IMR-90 (cell line): Measurements from ENCODE around the gene SV2A. TPM values are rescaled to one million over a fixed set of nuclear protein-coding genes. Genes with fewer than 3 reads are reported as not detected.

Source experiments
- ATAC-seq: fragments of 200-7000 bp; cut with Tn5 transposase; 2 replicates; pipeline ENCODE4 v1.9.1; 2020; ENCODE audit warnings: low read depth, mild to moderate bottlenecking, moderate library complexity
- BruUV-seq: library from RNA; stranded (reverse); fragments of 400-500 nt; replicated peaks from 2 replicates; lab custom pipeline; 2021; lab: Mats Ljungman, UMichigan
- CTCF ChIA-PET: fragments of 300-600 bp; formaldehyde crosslinking; extraction: SDS; loops from one replicate; lab custom pipeline; 2021; ENCODE audit warnings: antibody characterized with exemption; lab: Yijun Ruan, JAX
- POLR2A ChIA-PET: fragments of 300-600 bp; sonication (Branson Sonifier 250); formaldehyde crosslinking; loops from one replicate; lab custom pipeline; 2022; ENCODE audit warnings: antibody characterized with exemption; ENCODE audit not compliant: unreplicated experiment; lab: Charles Lee
- DNase-seq: peaks from one replicate; pipeline ENCODE4 v3.0.0; 2013
- H2AFZ ChIP-seq: replicated peaks from 2 replicates; pipeline ENCODE3; 2013; ENCODE audit warnings: low read length, mild to moderate bottlenecking; ENCODE audit not compliant: poor library complexity
- H2AK5ac ChIP-seq: 2 replicates; pipeline ENCODE4 v1.6.1; 2013; ENCODE audit warnings: low read depth, low read length, inconsistent platforms
- H2AK9ac ChIP-seq: replicated peaks from 2 replicates; pipeline ENCODE3; 2013; ENCODE audit warnings: mild to moderate bottlenecking, low read depth, low read length, moderate library complexity; ENCODE audit not compliant: poor library complexity
- H2BK120ac ChIP-seq: 2 replicates; pipeline ENCODE4 v1.6.1; 2013; ENCODE audit warnings: low read depth, low read length, inconsistent platforms
- H2BK15ac ChIP-seq: 3 replicates; pipeline ENCODE4 v1.6.1; 2013; ENCODE audit warnings: low read depth, low read length, inconsistent platforms
- H2BK20ac ChIP-seq: 2 replicates; pipeline ENCODE4 v1.6.1; 2013; ENCODE audit warnings: low read depth, mild to moderate bottlenecking, inconsistent platforms, low read length, moderate library complexity
- H2BK5ac ChIP-seq: 2 replicates; pipeline ENCODE4 v1.6.1; 2013; ENCODE audit warnings: mild to moderate bottlenecking, low read depth, low read length, inconsistent platforms; ENCODE audit not compliant: poor library complexity, severe bottlenecking
- H3K14ac ChIP-seq: replicated peaks from 2 replicates; pipeline ENCODE4 v1.6.1; 2013; ENCODE audit warnings: low read depth, low read length, inconsistent platforms
- H3K18ac ChIP-seq: 2 replicates; pipeline ENCODE4 v1.6.1; 2013; ENCODE audit warnings: low read depth, low read length, control low read depth
- H3K23ac ChIP-seq: 2 replicates; pipeline ENCODE4 v1.6.1; 2013; ENCODE audit warnings: low read depth, low read length, inconsistent platforms
- H3K27ac ChIP-seq: 2 replicates; pipeline ENCODE4 v1.5.1; 2013; ENCODE audit warnings: mild to moderate bottlenecking, control low read depth, low read length; ENCODE audit not compliant: insufficient read depth
- H3K27me3 ChIP-seq: 2 replicates; pipeline ENCODE4 v1.6.1; 2013; ENCODE audit warnings: low read length; ENCODE audit not compliant: control insufficient read depth, insufficient read depth
- H3K36me3 ChIP-seq: 2 replicates; pipeline ENCODE4 v1.6.1; 2013; ENCODE audit warnings: low read length, mixed read lengths; ENCODE audit not compliant: control insufficient read depth, insufficient read depth
- H3K4ac ChIP-seq: 2 replicates; pipeline ENCODE4 v1.6.1; 2013; ENCODE audit warnings: low read depth, low read length, inconsistent platforms
- H3K4me1 ChIP-seq: 2 replicates; pipeline ENCODE4 v1.6.1; 2013; ENCODE audit warnings: low read length, mixed read lengths; ENCODE audit not compliant: control insufficient read depth, insufficient read depth
- H3K4me2 ChIP-seq: 2 replicates; pipeline ENCODE4 v1.6.1; 2013; ENCODE audit warnings: low read depth, mild to moderate bottlenecking, control low read depth, low read length, moderate library complexity
- H3K4me3 ChIP-seq: 2 replicates; pipeline ENCODE4 v1.5.1; 2013; ENCODE audit warnings: low read depth, mild to moderate bottlenecking, control low read depth, low read length, moderate library complexity; ENCODE audit not compliant: insufficient read depth
- H3K56ac ChIP-seq: 2 replicates; pipeline ENCODE4 v1.6.1; 2013; ENCODE audit warnings: low read length, inconsistent platforms; ENCODE audit not compliant: insufficient read depth; ENCODE audit errors: extremely low read depth
- H3K79me1 ChIP-seq, 2 experiments: 2 replicates each; pipeline ENCODE4 v1.6.1; 2013; ENCODE audit warnings: low read length in 2 of 2, inconsistent platforms in 1 of 2, low read depth in 1 of 2
- H3K9ac ChIP-seq: 2 replicates; pipeline ENCODE4 v1.6.1; 2013; ENCODE audit warnings: low read depth, low read length, control low read depth
- H3K9me1 ChIP-seq: 2 replicates; pipeline ENCODE4 v1.6.1; 2013; ENCODE audit warnings: low read length, inconsistent platforms; ENCODE audit not compliant: insufficient read depth
- H3K9me3 ChIP-seq: 2 replicates; pipeline ENCODE4 v1.6.1; 2013; ENCODE audit warnings: low read length; ENCODE audit not compliant: control insufficient read depth, insufficient read depth
- H4K20me1 ChIP-seq: 2 replicates; pipeline ENCODE4 v1.6.1; 2013; ENCODE audit warnings: low read length, inconsistent platforms; ENCODE audit not compliant: insufficient read depth
- H4K5ac ChIP-seq: 2 replicates; pipeline ENCODE4 v1.6.1; 2013; ENCODE audit warnings: mild to moderate bottlenecking, low read depth, low read length, control low read depth
- H4K8ac ChIP-seq, 2 experiments: 2 replicates each; pipeline ENCODE4 v1.6.1; 2013; ENCODE audit warnings: low read depth in 2 of 2, low read length in 2 of 2, control low read depth in 1 of 2, inconsistent platforms in 1 of 2
- H4K91ac ChIP-seq: 2 replicates; pipeline ENCODE4 v1.6.1; 2013; ENCODE audit warnings: low read depth, low read length, inconsistent platforms; ENCODE audit not compliant: insufficient read depth
- CHD1 ChIP-seq: IDR thresholded peaks from 2 replicates; pipeline ENCODE4 v1.6.1; 2012; ENCODE audit warnings: low read depth, low read length, improper control_type of control experiment
- FOS ChIP-seq: fragments of 150-350 bp; IDR thresholded peaks from 2 replicates; pipeline ENCODE4 v1.6.1; 2016; ENCODE audit warnings: low read depth, low read length
- MAFK ChIP-seq: IDR thresholded peaks from 2 replicates; pipeline ENCODE4 v1.6.1; 2012; ENCODE audit warnings: low read depth, low read length, improper control_type of control experiment
- MXI1 ChIP-seq: IDR thresholded peaks from 2 replicates; pipeline ENCODE4 v1.6.1; 2012; ENCODE audit warnings: low read depth, mild to moderate bottlenecking, low read length, moderate library complexity, borderline replicate concordance
- NFE2L2 ChIP-seq: fragments of 150-350 bp; IDR thresholded peaks from 2 replicates; pipeline ENCODE4 v1.6.1; 2016; ENCODE audit warnings: low read depth, mild to moderate bottlenecking, low read length
- WGBS, 2 experiments: methylation state at CpG; one replicate each; pipeline versions ENCODE4 v1.1.5 to v1.1.7; 2013; ENCODE audit warnings: missing lambda C conversion rate in 2 of 2; ENCODE audit not compliant: insufficient read length in 1 of 2; ENCODE audit errors: extremely low coverage in 2 of 2; 5-methylcytosine and 5-hydroxymethylcytosine counted together
- dilution Hi-C: fragments of 300-500 bp; cut with HindIII; formaldehyde crosslinking; loops from one replicate; pipeline ENCODE4 v1.14.3; 2018; ENCODE audit warnings: low sequenced_read_pairs; ENCODE audit not compliant: unreplicated experiment
- in situ Hi-C: fragments of 300-500 bp; cut with MboI; formaldehyde crosslinking; loops from 3 replicates; pipeline ENCODE4 v1.14.3; 2019; ENCODE audit warnings: low sequenced_read_pairs, inconsistent platforms, mixed read lengths
- intact Hi-C: fragments of 100-400 bp; cut with micrococcal nuclease; formaldehyde crosslinking; loops from 2 replicates; pipeline ENCODE4 v1.10.0; 2022
- polyA plus RNA-seq, 3 experiments: library from polyadenylated mRNA; depleted of rRNA; stranded (reverse); fragments of >200 nt; gene quantifications; 2 replicates each; pipeline ENCODE4 v1.2.3, GENCODE V29; 2012; ENCODE audit warnings: low replicate concordance in 1 of 3
- total RNA-seq: library from RNA; depleted of rRNA; stranded (reverse); fragments of >200 nt; gene quantifications from 2 replicates; pipeline ENCODE4 v1.2.3, GENCODE V29; 2012

The SV2A gene
- total and polyA plus RNA-seq, 2 of the 4 experiments (the other 2 are of a cell fraction): 15.4 to 19.6 TPM

DNA sequence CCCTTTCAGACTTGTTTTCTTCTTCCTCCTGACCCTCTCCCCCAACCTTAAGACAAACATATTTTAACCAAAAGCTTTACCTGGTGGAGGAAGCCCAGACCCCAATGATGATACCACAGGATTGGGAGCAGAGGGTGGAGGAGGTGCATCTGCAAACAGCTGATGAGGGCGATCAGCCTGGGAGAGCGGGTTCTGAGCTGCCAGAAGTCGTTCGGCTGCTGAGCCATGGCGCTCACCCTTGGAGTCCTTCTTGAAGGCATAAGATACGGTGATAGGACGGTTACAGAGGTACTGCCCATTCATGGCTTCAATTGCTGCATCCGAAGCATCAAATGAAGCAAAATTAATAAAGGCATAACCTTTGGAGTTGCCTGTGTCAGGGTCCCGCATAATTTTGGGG, 8.7 kb upstream of the SV2A start:
- CTCF ChIA-PET: no interaction called here
- H4K5ac ChIP-seq: no peak overlapping the region
- H3K9me3 ChIP-seq: no peaks in the 10 kb centered on the region
- no peak overlapping the region for H3K23ac ChIP-seq
- peaks cover 33% of the 10 kb centered on the region for H3K36me3 ChIP-seq
- BruUV-seq: no TSS peak
- peaks cover 8% of the 10 kb centered on the region; the same call in 1 of the 2 replicates for H4K20me1 ChIP-seq
- no peaks in the 10 kb centered on the region for H3K27me3 ChIP-seq
- H2BK15ac ChIP-seq: no peak overlapping the region
- H2AK5ac ChIP-seq: no peak overlapping the region
- WGBS, 2 experiments: 91% methylated on average over 6 of the region's 9 CpGs; no CpG with 5 or more reads in 1 of the 2 experiments
- no peak for DNase-seq
- no peak overlapping the region for H3K9ac ChIP-seq
- no peak overlapping the region for H2AFZ ChIP-seq
- H3K4ac ChIP-seq: no peak overlapping the region
- in situ Hi-C loops (no loop called here), dilution Hi-C loops (no loop called here), intact Hi-C loops (no loop called here)
- no peak overlapping the region; the same call in 1 of the 2 replicates for H3K4me2 ChIP-seq
- no peak overlapping the region for H3K4me3 ChIP-seq
- H3K9me1 ChIP-seq: peaks cover 7% of the 10 kb centered on the region
- H4K8ac ChIP-seq: no peak overlapping the region
- no peak overlapping the region for H2BK20ac ChIP-seq
- POLR2A ChIA-PET: no interaction called here
- peaks cover 26 to 62% of the 10 kb centered on the region in 2 experiments for H3K79me1 ChIP-seq
- peaks cover 3% of the 10 kb centered on the region for H3K4me1 ChIP-seq
- H3K27ac ChIP-seq: no peak overlapping the region
- H2BK120ac ChIP-seq: no peak overlapping the region
- no peak overlapping the region for H2BK5ac ChIP-seq
- H2AK9ac ChIP-seq: no peak overlapping the region
- TF ChIP-seq MXI1: no peak
- TF ChIP-seq MAFK: no peak
- no peak for TF ChIP-seq CHD1
- no peak for TF ChIP-seq NFE2L2
- no peak for TF ChIP-seq FOS
- H3K14ac ChIP-seq: no peak overlapping the region
- H3K56ac ChIP-seq: no peak overlapping the region
- H4K91ac ChIP-seq: no peak overlapping the region
- no peak overlapping the region for H3K18ac ChIP-seq
- no peak for ATAC-seq
